Activated CD4-positive, alpha-beta T cell treated with anti-CD3 and anti-CD28 coated beads, Interleukin-2, Interleukin-4, amounts not matched to agents 100 ng/mL and 50 ng/mL, durations not matched to agents 16 hours and 8 hours (primary cell): ENCODE data around the gene MYLK3.

Experiments
- DNase-seq: peaks from one replicate; pipeline ENCODE4 v3.0.0-alpha.2; 2020; ENCODE audit warnings: low spot score

MYLK3 gene

GRCh38 chr16:46727184-46727583 lies 21.0 kb downstream of the MYLK3 start:
- DNase-seq = no peak

GRCh38 chr16:46721885-46722284 lies 26.3 kb downstream of the MYLK3 start:
- no peak for DNase-seq

- DNase-seq = no peak
These were observed 27.5 kb downstream of the MYLK3 start for GRCh38 chr16:46720619-46721018.

GRCh38 chr16:46719528-46719927 lies 28.6 kb downstream of the MYLK3 start:
- no peak for DNase-seq

- DNase-seq = no peak
These were observed 29.9 kb downstream of the MYLK3 start for GRCh38 chr16:46718214-46718613.

GRCh38 chr16:46717692-46718091 lies 30.5 kb downstream of the MYLK3 start:
- no peak for DNase-seq

- DNase-seq = no peak
These were observed 32.3 kb downstream of the MYLK3 start for GRCh38 chr16:46715769-46716305.

GRCh38 chr16:46714797-46715591 lies 33.1 kb downstream of the MYLK3 start:
- no peak for DNase-seq

- no peak for DNase-seq
These were observed 34.5 kb downstream of the MYLK3 start for GRCh38 chr16:46713634-46714033.

GRCh38 chr16:46712911-46713310 lies 35.2 kb downstream of the MYLK3 start:
- no peak for DNase-seq

- DNase-seq = no peak
These were observed 36.8 kb downstream of the MYLK3 start for GRCh38 chr16:46711106-46712058.

GRCh38 chr16:46709469-46710005 lies 38.6 kb downstream of the MYLK3 start:
- DNase-seq = no peak

- no peak for DNase-seq
These were observed 41.5 kb downstream of the MYLK3 start for GRCh38 chr16:46706642-46707041.

- no peak for DNase-seq
These were observed 46.1 kb downstream of the MYLK3 start for GRCh38 chr16:46702030-46702429.

GRCh38 chr16:46701615-46702014 lies 46.5 kb downstream of the MYLK3 start:
- DNase-seq = no peak

- DNase-seq = no peak
These were observed 48.1 kb downstream of the MYLK3 start for GRCh38 chr16:46700048-46700447.

GRCh38 chr16:46696957-46697356 lies 51.2 kb downstream of the MYLK3 start:
- no peak for DNase-seq

- no peak for DNase-seq
These were observed 52.2 kb downstream of the MYLK3 start for GRCh38 chr16:46695937-46696336.

- no peak for DNase-seq
These were observed 54.5 kb downstream of the MYLK3 start for GRCh38 chr16:46693598-46693997.

- no peak for DNase-seq
These were observed 56.4 kb downstream of the MYLK3 start for GRCh38 chr16:46691726-46692125.

- no peak for DNase-seq
These were observed 57.6 kb downstream of the MYLK3 start for GRCh38 chr16:46690281-46691178.
